HUDEP-2 (cell line): ENCODE measurements around the gene HNRNPL.
"Not testable (repeated sequence)": the region's sequence is repeated elsewhere in the genome, so short reads cannot be mapped to it uniquely, and the experiment has no call there.

Source experiments
- DNase-seq, 76 experiments: peaks; one replicate each; lab custom pipeline; 2025; ENCODE audit not compliant: unreplicated experiment in 76 of 76; lab: John Stamatoyannopoulos, UW

The HNRNPL gene

DNA sequence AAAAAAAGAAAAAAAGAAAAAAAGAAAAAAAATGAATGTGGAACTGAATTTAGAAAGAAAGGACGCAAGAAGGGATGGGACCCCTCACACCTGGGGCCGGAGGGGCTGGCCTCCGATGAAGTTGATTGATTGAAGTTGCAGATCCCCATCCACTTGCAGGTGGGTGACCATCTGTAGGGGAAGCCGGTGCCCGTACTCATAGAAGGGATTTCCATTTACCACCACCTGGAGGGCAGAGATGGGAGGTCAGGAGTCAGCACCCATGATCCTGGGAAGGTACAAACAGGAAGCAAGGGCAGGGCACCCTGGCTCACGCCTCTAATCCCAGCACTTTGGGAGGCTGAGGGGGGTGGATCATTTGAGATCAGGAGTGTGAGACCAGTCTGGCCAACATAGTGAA, 43.4 kb downstream of the HNRNPL start:
- no peak for DNase-seq

DNA sequence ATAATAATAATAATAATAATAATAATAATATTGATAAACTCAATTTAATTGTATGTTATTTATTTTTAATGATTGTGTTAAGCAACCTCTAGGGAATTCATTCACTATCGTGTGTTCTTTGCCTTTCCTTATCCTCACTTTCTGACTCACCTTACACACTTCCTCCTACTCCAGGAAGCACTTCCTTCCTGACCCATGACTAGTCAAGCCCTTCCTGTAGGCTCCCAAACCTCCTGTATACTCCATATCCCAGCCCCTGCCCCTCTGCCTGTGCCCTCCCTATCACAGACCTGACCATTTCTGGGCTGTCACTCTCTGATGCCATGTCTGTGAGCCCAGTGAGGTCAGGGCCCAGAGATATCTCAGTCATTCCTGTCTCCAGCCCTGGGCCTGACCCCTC, 44.6 kb downstream of the HNRNPL start:
- DNase-seq, result no peak

DNA sequence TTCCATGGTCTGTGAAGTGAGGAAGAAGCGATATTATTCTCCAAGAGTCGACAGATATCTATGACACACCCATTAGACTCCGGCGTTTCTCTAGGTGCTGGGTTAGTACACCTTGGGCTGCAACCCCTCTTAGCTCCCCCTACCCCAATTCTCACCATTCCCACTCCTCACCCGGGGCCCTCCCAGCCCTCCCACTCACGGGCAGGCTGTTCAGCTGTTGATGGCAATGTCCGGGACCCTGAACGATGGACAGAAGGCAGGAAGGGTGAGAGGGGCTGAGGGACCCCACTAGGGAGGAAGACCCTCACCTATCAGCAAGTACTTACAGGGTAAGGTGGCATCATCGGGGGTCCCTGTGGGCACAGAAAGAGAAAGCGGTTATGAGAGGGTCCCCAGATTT, 46.2 kb downstream of the HNRNPL start:
- no peak for DNase-seq

DNA sequence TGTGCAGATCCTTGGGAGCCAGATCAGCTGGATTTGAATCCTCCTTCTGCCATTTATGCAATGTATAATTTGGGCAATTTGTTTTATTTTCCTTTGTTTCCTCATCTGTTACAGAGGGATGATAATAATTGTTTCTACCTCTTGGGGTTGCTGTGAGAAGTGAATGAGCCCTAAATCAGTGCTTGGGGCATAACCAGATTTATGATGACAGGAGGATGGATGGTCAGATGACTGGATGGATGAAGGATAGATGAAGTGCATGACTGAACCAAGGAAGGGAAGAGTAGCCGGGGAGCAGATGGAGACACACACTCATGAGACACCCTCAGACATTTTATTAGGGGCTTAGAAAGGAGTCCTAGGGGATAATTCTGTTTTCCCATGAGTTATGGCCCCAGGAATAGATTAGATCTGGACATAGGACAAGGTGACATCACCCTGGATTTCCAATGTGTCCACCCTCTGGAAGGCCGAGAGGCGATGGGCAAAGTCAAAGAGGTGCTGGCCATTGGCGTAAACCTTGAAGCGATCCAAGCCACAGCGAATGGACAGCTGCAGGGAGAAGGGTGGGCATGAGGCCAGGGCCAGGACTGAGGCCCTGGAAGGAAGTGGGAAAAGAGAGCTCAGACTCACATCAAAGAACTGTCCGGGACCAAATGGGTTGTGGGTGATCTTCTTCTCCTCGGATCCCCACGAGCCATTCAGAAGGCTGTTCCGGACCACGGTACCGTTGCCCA, 48.3 kb downstream of the HNRNPL start:
- DNase-seq, result no peak

DNA sequence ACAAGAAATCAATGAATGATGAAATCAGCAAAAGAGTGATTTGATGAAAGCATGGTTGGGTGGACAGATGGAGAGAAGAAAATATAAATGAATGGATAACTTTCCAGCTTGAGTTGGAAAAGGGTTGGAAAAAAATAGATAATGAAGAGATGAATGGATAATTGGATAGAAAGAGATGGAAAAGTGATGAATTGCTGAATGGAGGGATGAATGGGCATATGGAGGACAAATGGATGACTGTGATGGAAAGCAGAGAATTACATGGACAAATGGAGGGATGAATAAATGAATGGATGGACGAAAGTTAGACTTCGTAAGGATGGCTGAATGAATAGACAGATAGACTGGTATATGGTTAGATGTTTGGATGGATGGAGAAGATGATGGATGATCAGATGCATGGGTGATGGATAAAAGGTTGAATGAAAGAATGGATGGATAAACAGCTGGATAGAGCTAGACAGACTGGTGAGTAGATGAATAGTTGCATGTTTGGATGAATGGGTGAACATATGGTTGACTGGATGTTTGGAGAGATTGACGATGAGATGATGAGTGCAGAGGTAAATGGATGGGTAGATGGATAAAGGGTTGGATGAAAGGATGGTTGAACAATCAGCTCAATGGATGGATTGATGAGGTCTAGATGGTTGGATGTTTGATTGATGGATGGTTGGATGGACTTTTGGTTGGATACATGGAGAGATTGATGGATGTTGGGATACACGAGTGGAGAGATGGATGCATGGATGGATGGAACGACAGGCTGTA, 49.0 kb downstream of the HNRNPL start:
- DNase-seq, result no peak

DNA sequence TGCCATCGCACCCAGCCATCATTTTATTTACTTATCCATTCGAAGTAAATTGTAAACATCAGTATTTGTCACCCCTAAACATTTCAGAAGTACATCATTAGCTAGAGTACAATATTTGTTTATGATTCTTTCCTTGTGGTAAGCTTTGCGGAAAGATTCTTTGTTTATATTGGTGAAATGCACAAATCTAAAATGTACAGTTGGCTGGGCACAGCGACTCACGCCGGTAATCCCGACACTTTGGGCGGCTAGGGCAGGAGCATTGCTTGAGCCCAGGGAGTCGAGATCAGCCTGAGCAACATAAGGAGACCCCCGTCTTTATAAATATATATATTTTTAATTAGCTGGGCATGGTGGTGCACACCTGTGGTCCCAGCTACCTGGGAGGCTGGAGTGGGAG, 50.7 kb downstream of the HNRNPL start:
- no peak for DNase-seq

DNA sequence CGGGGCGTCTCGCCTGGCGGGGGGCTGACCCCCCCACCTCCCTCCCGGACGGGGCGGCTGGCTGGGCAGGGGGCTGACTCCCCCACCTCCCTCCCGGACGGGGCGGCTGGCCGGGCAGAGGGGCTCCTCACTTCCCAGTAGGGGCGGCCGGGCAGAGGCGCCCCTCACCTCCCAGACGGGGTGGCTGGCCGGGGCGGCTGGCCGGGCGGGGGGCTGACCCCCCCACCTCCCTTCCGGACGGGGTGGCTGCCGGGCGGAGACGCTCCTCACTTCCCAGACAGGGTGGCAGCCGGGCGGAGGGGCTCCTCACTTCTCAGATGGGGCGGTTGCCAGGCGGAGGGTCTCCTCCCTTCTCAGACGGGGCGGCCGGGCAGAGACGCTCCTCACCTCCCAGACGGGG, 52.0 kb downstream of the HNRNPL start:
- not testable (repeated sequence) for DNase-seq

DNA sequence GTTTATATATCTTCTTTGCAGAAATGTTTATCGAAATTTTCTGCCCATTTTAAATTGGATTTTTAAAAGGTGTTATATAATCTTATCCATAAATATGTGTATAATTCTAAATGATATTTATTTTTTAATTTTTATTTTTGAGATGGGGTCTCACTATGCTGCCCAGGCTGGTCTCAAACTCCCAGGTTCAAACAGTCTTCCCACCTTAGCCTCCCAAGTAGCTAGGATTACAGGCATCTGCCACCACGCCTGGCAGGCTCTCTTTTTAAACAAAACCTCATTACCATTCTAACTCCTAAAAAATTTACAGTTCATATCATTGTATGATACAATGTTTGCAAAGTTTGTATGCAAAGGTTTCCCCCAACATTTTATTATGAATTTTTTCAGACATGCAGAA, 53.6 kb downstream of the HNRNPL start:
- DNase-seq, result no peak

DNA sequence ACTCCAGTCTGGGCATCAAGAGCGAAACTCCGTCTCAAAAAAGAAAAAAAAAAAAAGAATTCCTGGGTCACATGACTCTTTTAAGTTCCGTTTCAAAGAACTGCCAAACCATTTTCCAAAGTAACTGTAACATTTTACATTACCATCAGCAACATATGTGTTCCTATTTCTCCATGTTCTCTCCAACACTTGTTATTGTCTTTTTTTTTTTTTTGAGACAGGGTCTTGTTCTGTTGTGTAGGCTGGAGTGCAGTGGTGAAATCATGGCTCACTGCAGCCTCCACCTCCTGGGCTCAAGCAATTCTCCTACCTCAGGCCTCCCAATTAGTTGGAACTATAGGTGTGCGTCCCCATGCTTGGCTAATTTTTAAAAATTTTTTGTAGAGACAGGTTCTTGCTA, 54.2 kb downstream of the HNRNPL start:
- DNase-seq, result no peak

DNA sequence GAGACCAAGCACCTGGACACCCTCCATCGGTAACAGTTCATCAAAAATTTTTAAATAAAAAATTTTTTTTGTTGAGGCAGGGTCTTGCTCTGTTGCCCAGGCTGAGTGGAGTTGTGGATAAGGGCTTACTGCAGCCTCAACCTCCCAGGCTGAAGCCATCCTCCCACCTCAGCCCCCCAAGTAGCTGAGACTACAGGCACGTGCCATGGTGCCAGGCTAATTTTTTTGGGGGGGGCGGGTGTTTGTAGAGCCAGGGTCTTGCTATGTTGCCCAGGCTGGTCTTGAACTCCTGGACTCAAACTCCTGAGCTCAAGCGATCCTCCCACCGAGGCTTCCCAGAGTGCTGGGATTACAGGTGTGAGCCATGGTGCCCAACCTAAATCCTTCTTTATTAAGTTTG, 56.1 kb downstream of the HNRNPL start:
- no peak for DNase-seq

DNA sequence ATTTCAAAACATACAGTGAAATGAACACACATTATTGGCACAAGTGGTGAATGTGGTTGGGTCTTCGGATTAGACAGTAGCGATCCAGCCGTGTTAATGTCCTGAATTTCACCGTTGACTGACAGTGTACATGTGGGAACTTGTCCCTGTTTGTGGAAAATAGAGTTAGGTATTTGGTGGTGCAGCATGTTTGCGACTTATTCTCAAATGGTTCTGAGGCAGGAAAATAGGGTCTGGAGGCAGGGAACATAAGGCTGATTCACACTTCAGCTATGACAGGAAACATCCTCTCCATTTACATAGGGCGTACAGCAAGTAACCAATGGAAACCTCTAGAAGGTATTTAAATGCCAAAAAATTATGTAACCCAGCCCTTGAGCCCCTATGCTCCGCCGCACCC, 56.6 kb downstream of the HNRNPL start:
- no peak for DNase-seq

DNA sequence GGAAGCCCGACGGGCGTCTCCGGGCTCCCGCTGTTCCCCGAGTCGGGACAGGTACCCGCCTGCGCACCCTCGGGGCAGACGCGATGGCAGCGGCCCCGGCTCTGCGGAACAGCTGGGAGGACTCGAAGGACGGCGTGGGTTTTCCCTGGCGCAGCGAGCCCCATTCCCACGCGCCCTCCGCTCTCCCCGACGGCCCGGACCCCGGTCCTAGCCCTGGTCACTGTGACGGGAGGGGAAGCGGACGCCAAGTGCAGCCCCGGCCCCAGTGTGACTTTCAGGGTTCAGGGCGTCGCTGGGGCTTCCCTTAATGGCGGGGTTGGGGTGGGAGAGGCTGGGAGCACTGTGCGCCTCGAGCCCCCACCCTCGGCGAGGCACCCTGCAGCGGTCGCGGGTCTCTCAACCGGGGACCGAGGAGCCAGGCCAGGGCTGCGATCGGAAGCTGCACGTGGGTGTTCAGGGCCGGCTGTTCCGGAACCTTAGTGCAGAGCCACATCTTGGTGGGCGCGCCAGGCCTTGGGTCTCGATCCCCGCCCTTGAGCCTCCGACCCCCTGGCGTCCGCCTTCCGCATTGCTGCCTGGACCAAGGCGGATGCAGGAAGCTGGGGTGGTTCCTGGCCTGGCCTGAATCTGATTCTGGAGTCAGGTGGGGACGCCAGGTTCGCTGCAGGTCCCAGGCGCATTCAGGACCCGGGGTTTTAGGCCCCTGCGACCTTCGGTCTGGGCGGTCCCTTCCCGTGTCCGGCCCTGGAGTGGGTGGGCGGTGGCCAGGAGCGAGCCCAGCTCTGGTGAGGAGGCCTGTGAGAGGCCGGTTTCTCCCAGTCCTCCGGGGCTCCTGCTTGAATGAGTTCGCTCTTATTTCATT, 57.3 kb downstream of the HNRNPL start:
- no peak for DNase-seq

DNA sequence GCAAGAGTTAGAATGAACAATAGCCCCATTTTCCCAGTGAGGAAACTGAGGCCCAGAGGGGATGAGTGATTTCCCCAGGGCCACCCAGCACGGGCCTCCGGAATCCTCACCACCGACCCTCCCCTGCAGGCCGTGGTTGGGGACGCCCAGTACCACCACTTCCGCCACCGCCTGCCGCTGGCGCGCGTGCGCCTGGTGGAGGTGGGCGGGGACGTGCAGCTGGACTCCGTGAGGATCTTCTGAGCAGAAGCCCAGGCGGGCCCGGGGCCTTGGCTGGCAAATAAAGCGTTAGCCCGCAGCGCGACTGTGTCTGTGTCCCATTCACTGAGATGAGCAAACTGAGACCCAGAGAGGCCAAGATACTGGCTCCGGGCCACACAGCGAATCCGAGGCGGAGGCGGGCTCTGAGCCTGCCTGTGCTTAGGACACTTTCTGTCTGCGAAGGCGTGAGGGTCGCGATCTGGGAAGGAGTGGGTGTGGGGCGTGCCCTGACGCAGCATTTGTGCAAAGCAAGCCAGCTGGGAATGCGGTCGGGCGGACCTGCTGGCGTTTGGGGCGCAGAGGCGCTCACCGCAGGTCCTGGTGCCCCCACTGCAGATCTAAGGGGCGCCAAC, 58.2 kb downstream of the HNRNPL start:
- DNase-seq, result not testable (repeated sequence)

DNA sequence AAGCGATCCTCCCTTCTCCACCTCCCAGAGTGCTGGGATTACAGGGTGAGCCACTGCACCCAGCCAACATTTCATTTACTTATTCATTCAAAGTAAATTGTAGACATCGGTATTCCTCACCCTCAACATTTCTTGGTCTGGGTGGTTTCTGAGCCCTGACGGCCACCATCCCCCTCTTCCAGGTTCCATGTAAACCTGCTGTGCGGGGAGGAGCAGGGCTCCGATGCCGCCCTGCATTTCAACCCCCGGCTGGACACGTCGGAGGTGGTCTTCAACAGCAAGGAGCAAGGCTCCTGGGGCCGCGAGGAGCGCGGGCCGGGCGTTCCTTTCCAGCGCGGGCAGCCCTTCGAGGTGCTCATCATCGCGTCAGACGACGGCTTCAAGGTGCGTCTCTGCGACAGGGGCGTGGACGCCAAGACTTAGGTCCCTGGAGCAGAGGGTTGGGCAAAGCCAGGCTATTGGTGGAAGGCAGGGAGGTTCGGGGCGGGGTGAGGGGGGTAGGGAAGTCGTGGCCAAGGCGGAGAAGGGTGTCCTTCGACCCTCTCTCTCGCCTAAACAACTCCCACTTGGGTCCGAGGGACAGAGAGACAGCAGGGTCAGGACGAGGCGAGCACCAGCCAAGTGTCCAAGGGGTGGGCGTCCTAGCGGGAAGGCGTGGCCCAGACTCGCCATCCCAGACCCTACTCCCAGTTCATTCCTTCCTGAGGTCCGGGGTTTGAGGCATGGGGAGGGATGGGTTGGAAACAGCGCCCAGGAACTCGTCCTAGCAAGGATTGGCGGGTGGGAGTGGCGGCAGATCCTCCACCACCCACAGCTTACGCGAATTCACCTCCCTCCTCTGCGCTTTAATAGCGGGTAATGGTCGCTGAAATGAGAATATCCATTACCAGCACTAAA, 59.0 kb downstream of the HNRNPL start:
- not testable (repeated sequence) for DNase-seq

DNA sequence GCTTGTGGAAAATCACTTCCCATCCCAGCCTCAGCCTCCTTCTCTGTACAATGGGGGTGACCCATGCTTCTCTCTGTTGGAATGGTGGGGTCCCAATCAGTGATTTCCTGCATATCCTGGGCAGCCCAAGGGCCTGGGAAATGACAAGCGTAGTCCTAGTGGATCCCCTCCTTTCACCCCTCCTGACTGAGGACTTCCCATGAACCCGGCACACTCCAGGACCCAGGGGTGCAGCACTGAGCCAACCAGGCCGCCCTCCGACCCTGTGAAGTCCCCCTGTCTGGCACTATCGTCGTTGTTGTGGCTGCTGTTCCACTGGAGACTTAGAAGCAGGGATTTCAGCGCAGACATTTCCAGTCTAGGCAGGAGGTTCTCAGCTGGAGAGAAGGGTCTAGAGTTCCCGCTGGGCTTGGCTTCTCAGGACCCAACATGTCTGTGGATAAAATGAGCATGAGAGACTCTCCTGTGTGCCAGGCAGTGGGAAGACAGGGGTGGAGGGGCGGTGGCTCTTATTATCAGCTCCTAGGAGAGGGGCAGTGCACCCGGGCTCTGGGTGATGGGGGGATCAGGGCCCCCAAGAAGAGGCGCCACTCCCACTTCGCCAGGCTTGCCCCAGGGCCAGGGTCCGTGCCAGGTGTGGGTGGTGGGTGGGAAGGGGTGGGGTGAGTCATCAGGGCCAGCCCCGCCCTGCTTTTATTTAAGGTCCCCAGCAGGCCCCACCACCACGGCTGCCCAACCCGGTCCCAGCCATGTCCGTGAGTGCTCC, 61.1 kb downstream of the HNRNPL start, which contains the start of gene LGALS7B:
TSS of gene LGALS7B (plus strand) at position 723 of the 766 bp plus-strand sequence. CDS start at position 750, 27 bp downstream.
- no peak for DNase-seq

DNA sequence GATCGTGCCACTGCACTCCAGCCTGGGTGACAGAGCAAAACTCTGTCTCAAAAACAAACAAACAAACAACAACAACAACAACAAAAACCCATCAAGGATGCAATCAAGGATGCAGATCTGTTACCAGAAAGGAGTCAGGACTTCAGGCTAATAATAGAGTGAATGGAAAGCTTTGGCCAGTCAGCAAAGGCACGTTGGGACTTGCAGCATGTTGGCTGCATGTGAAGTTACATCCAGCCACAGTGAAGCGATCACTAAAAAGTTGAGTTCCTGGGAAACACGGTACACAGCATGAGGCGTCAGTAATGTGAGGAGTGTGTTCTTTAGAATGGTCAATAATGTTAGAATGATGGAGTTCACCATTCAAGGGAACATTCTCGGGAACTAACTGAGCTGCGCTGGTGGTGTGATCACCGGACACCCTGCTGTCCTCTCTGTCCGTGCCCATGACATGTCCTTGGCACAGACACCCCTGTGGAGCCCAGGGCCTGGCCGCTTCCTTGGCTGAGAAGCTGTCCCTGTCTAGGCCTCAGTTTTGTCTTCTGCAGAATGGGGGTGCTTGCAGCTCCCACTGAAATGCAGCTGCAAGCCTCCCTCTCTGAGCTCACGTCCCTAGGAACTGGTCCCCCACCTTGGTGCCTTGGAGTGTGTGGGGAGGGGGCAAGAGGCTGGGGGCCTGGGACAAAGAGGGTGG, 63.1 kb downstream of the HNRNPL start:
- no peak for DNase-seq
